ENCODE data around the gene SERINC4. TPM values are rescaled to one million over a fixed set of nuclear protein-coding genes. Genes with fewer than 3 reads are reported as not detected.
A peak's percentile ranks its signal among the peaks of the same experiment; 100 is the strongest.
"Not testable (repeated sequence)": the region's sequence is repeated elsewhere in the genome, so short reads cannot be mapped to it uniquely, and the experiment has no call there.

The SERINC4 gene
- total and polyA plus RNA-seq, 7 donors, result 0.27 to 0.61 (median 0.60) TPM; not detected in 4

GRCh38 chr15:43808435-43808950 is 8.5 kb upstream of the SERINC4 start:
- no peaks in the 10 kb centered on the region for H3K4me1 ChIP-seq
- no peak overlapping the region for H3K27ac ChIP-seq
- intact Hi-C loops (cut with DNase I), result no loop called here
- WGBS, 2 donors, result 30 to 70% methylated on average over 5 of the region's 5 CpGs
- TF ChIP-seq CTCF (IDR thresholded peaks at IDR 0.05), result no peak
- no peak for TF ChIP-seq POLR2A (IDR thresholded peaks at IDR 0.05)
- no peak for TF ChIP-seq EP300 (IDR thresholded peaks at IDR 0.05)
- no peak for TF ChIP-seq POLR2AphosphoS5 (IDR thresholded peaks at IDR 0.05)
- H3K9me3 ChIP-seq, result no peaks in the 10 kb centered on the region
- no peak overlapping the region for H3K4me3 ChIP-seq
- H3K27me3 ChIP-seq, result no peaks in the 10 kb centered on the region
- H3K36me3 ChIP-seq, result peaks cover 61 to 100% (median 71%) of the 10 kb centered on the region in 4 donors
- no peak for DNase-seq

GRCh38 chr15:43802676-43803075 is 2.7 kb upstream of the SERINC4 start:
- H3K4me3 ChIP-seq; H3K27ac ChIP-seq; DNase-seq; H3K9me3 ChIP-seq; H3K27me3 ChIP-seq; intact Hi-C loops (cut with DNase I): not testable (repeated sequence)
- H3K36me3 ChIP-seq, result peaks cover 13 to 77% (median 26%) of the 10 kb centered on the region in 4 donors
- 96% methylated on average over 7 of the region's 7 CpGs for WGBS, 2 donors
- peaks cover 0 to 26% (median 18%) of the 10 kb centered on the region in 4 donors for H3K4me1 ChIP-seq

GRCh38 chr15:43800286-43801141 is 494 bp upstream of the SERINC4 start, which contains the start of gene HYPK:
HYPK (plus strand) TSS chr15:43800599; CDS start chr15:43800623, 24 bp downstream.
- no peaks in the 10 kb centered on the region for H3K9me3 ChIP-seq
- peak within 1 kb of the TSS; percentile 88 to 91 (median 90) for H3K27ac ChIP-seq
- H3K4me1 ChIP-seq, result peaks cover 0 to 44% (median 21%) of the 10 kb centered on the region in 4 donors
- no peaks in the 10 kb centered on the region for H3K27me3 ChIP-seq
- intact Hi-C loops (cut with DNase I), result no loop called here
- peak within 1 kb of the TSS; percentile 68 to 85 (median 80) for H3K4me3 ChIP-seq
- peak; percentile 98 for DNase-seq
- 5 to 6% methylated on average over 44 of the region's 44 CpGs for WGBS, 2 donors
- H3K36me3 ChIP-seq, result peaks cover 0 to 76% (median 20%) of the 10 kb centered on the region in 4 donors
- TF ChIP-seq CTCF (IDR thresholded peaks at IDR 0.05) (no peak), EP300 (IDR thresholded peaks at IDR 0.05) (peak in 1 of 4 donors; percentile 54), POLR2AphosphoS5 (IDR thresholded peaks at IDR 0.05) (peak; percentile 70 to 89 (median 86)), POLR2A (IDR thresholded peaks at IDR 0.05) (peak; percentile 48 to 80)

GRCh38 chr15:43799209-43799944 is 643 bp downstream of the SERINC4 start:
- Histone ChIP-seq H3K27me3 (no peaks in the 10 kb centered on the region), H3K4me3 (peak overlapping the region in 1 of 4 donors; percentile 76), H3K9me3 (no peaks in the 10 kb centered on the region), H3K4me1 (peaks cover 0 to 55% (median 32%) of the 10 kb centered on the region in 4 donors), H3K27ac (peak overlapping the region; percentile 88 to 91 (median 90)), H3K36me3 (peaks cover 2 to 76% (median 19%) of the 10 kb centered on the region in 4 donors)
- 65 to 81% methylated on average over 16 of the region's 16 CpGs for WGBS, 2 donors
- intact Hi-C loops (cut with DNase I), result no loop called here
- TF ChIP-seq POLR2AphosphoS5 (IDR thresholded peaks at IDR 0.05), result no peak
- TF ChIP-seq CTCF (IDR thresholded peaks at IDR 0.05), result no peak
- TF ChIP-seq POLR2A (IDR thresholded peaks at IDR 0.05), result no peak
- TF ChIP-seq EP300 (IDR thresholded peaks at IDR 0.05), result no peak
- no peak for DNase-seq

- H3K4me3 ChIP-seq, result no peak overlapping the region
- WGBS, 2 donors, result 97 to 98% methylated on average over 3 of the region's 3 CpGs
- H3K36me3 ChIP-seq, result peaks cover 0 to 59% (median 18%) of the 10 kb centered on the region in 4 donors
- no peak overlapping the region for H3K27ac ChIP-seq
- H3K4me1 ChIP-seq, result peaks cover 4 to 72% (median 45%) of the 10 kb centered on the region in 4 donors
- no peak for TF ChIP-seq POLR2A (IDR thresholded peaks at IDR 0.05)
- TF ChIP-seq EP300 (IDR thresholded peaks at IDR 0.05), result no peak
- no peak for TF ChIP-seq CTCF (IDR thresholded peaks at IDR 0.05)
- no peak for TF ChIP-seq POLR2AphosphoS5 (IDR thresholded peaks at IDR 0.05)
- H3K27me3 ChIP-seq, result no peaks in the 10 kb centered on the region
- no peak for DNase-seq
- no peaks in the 10 kb centered on the region for H3K9me3 ChIP-seq
- intact Hi-C loops (cut with DNase I), result no loop called here
Observed at GRCh38 chr15:43796566-43796965, 3.5 kb downstream of the SERINC4 start.

All from sigmoid colon (tissue), 7 donors.